ENCODE data around the gene STAT5A.

Gene STAT5A

GRCh38 chr17:42268236-42268635 is 20.1 kb upstream of the STAT5A start:
- DNase-seq = no peak

GRCh38 chr17:42270170-42270535 is 18.1 kb upstream of the STAT5A start:
- no peak for DNase-seq

DNA sequence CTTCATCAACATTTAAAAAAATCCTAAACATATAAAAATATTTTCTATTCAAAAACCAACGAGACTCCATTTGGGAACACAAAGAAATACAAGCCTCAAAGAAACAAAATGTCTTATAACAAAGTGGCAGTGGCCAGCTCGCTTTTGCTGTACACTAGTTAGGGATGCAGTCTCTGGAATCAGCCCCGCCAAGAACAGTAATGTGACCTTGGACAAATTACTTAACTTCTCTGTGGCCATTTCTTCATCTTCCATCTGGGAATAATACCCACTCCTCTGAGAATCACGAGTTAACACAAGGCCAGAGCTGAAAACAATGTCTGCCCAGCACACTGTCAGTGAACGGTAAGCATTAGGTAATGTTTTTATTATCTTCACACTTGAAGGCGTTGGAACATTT is 17.7 kb upstream of the STAT5A start:
- DNase-seq = no peak

DNA sequence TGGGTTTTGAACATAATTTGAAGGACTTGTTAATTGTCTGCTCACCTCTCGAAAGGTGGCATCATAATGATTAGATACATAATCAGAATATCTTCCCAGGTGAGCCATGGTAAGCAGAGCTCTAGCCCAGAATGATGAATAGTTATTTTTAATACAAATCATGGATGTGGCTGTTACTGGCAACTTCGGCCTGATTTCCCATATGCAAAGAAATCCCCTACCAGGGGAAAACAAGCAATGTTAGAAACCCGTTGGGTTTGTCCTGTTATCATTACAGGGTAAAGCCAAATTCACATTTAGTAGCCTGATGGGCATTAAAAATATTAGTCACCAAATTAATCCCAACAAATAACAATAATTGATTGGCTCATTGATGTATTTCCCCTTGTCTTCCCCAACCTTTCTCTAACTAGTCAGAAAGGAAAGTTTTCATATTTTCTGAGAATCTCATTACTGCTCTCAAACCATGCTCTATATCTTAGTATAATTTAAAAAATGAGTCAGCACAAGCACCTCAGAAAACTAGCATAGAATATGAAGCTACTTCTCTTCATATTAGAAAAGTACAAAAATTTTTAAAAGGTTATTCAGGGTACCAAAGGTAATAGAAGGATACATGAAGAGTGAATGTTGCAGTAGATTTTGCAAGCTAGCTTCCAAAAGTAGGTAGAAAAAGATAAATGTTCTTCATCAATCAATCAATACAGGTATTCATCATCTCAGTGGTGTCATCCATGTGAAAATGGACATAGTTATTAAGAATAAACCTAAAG is 17.1 kb upstream of the STAT5A start:
- no peak for DNase-seq

DNA sequence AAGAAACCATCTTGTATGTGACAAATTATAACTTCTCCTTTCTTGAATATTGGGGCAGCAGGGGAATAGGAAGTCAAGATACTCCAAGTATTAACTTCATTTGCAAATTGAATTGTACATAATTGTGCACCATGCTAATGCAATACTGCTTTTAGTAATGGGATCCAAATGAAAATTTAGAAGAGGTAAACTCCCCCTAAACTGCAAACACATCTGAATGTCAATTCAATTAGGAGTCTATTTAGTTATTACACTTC is 16.6 kb upstream of the STAT5A start:
- no peak for DNase-seq

DNA sequence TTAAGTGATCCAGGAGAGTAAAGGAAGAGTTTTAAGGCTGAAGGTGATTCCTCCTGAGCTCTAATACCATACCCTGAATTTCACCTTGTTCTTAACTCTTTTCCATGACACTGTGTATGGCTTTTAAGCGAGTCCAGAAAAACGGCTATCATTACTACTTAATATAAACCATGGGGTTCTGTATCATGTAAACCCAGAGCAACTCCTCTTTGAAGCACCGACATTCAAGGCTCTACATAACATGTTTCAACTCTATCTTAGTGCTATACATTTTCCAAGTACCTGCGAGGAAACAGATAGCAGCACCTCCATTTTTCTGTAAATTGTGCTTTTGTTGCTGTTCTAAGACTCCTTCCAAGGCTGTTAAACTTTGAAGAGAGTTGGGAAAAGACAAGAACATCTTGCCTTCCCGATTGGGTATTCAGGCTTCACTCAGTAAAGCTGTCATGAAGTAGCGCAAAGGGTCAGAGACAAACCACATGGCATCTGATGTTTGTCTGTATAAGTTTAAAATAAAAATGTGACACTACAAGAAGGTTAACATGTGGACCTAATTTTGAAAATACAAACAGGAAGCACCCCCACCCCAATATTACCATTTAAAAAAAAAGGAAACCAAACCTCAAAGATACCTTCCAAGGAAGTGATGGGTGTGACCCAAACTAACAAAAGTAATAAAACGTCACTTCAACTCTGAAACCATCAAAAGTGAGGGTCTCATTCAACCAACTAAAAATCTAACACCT is 16.0 kb upstream of the STAT5A start:
- DNase-seq = peak in 2 of 5 experiments; percentile 59 to 65

GRCh38 chr17:42273474-42274252 is 14.6 kb upstream of the STAT5A start:
- DNase-seq = peak in 1 of 5 experiments; percentile 41

DNA sequence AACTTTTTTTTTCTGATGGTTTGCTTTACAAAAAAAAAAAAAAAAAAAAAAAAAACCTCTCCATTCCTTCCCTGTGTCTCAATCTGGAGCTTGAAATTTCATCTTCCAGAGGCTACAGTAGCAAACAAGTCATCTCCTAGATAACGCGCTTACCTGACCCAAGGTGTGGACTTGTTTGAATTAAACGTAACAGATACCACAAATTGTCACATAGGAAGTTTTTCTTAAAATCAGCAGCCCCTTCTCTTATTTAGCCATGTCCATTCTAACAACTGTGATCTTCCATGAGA is 14.1 kb upstream of the STAT5A start:
- DNase-seq = no peak

- DNase-seq = no peak
Observed at GRCh38 chr17:42274812-42275526, 13.3 kb upstream of the STAT5A start.

- DNase-seq = peak in 3 of 5 experiments; percentile 35 to 56 (median 39)
Observed at GRCh38 chr17:42275527-42276358, 12.6 kb upstream of the STAT5A start.

DNA sequence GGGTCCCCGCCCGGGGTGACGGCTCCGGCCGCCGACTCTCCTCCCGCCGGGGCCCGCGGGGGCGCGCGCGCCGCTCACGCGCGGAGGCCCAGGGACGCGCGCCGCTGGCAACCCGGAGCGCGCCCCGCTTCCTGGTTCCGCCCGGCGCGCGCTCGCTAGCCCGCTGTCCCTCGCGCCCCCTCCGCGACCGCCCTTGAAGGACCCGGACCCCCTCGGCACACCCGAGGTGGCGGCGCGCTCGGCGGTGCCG is 12.0 kb upstream of the STAT5A start, which contains the start of gene STAT5B:
Gene STAT5B, minus strand, starts transcription at position 33 of the 250 bp plus-strand sequence. CDS start 44,264 bp downstream, outside the sequence.
- peak in 4 of 5 experiments; percentile 41 to 90 (median 60) for DNase-seq

- DNase-seq = peak in 1 of 5 experiments; percentile 31
Observed at GRCh38 chr17:42276609-42277341, 11.5 kb upstream of the STAT5A start.

GRCh38 chr17:42277342-42277712 is 11.0 kb upstream of the STAT5A start:
- DNase-seq = no peak

GRCh38 chr17:42279776-42280630 is 8.3 kb upstream of the STAT5A start:
- no peak for DNase-seq

GRCh38 chr17:42281571-42282096 is 6.7 kb upstream of the STAT5A start:
- no peak for DNase-seq

GRCh38 chr17:42282478-42283080 is 5.7 kb upstream of the STAT5A start:
- no peak for DNase-seq

DNA sequence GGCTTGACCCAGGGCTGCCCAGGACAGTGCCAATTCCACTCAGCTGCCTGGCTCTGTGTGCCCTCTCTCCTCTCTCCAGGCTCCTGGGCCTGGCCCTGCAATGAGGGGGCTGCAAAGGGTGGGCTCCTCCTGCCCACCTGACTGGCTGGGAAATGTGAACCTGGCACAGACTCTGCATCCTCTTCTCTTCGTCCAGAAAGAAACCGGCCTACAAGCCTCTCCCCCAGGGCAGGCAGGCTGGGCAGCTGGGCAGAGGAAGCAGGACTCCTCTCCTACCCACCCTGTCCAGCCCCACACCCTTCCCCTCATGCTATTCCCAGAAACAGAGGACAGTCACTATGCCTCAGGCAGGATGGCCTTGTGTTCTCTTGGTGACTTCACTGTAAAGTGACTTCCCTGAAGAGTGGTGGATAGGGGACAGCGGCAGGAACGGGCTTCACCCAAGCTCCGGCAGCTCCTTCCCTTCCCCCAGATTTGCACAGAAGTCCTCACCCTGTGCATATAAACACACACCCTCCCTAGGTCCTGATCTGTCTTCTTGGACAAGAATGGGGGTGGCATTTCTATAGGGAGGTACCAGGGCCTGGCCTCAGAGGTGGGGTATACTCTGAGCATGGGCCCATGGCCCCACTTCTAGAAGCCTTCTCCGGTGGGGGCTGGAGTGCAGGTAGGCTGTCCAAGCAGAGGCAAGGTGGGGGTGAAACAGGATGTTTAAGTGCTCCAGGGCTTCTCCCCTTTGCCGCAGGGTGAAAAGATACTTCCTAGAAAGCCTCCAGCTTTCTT is 4.9 kb upstream of the STAT5A start:
- DNase-seq = no peak

DNA sequence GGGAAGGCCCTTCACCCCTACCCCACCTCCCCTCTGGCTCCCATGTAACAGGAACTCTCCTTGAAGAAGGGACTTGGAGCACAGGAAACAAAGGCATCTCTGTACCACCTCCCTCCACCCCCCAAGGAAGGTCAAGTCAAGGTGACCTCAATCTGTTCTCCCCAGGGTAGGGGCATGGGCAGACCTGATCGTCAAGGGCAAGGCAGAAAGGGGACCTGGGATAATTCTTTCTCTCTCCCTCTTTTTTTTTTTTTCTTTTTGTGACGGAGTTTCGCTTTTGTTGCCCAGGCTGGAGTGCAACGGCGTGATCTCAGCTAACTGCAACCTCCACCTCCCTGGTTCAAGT is 4.3 kb upstream of the STAT5A start:
- DNase-seq = no peak

DNA sequence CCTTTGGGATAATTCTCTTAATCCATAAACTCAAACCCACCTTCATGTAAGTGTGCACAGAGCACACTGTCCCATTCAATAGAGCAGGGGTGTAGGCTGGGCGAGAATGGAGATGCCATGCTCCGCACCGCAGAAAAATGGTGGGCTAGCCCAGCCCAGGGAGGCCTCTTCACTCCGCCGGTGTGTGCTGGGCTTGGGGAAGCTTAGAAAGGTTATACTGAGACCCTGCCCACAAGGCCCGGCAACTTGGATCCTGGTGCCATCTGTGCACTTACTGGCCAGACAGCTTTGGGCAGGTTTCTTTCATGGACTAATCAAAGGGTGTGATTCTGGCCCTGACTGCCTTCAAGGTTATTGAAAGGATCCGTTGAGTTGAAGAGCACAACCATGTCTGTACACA is 3.7 kb upstream of the STAT5A start:
- no peak for DNase-seq

Data from T-helper 2 cell (primary cell).